Mesenchymal stem cell (in vitro differentiated cells and primary cell): ENCODE measurements around the gene ALDH3A2. TPM values are rescaled to one million over a fixed set of nuclear protein-coding genes. Genes with fewer than 3 reads are reported as not detected.

Experiments used
- DNase-seq: peaks from one replicate; pipeline ENCODE4 v3.0.0-alpha.2; 2013
- H2AFZ ChIP-seq: one replicate; pipeline ENCODE4 v1.6.1; 2013; ENCODE audit warnings: low read depth, mild to moderate bottlenecking, control low read depth, inconsistent platforms, low read length, moderate library complexity
- H2AK5ac ChIP-seq: 2 replicates; pipeline ENCODE4 v1.6.1; 2013; ENCODE audit warnings: low read length, moderate library complexity, mild to moderate bottlenecking, inconsistent platforms; ENCODE audit not compliant: severe bottlenecking
- H2BK120ac ChIP-seq: one replicate; pipeline ENCODE4 v1.6.1; 2013; ENCODE audit warnings: low read depth, mild to moderate bottlenecking, inconsistent platforms, low read length, moderate library complexity
- H2BK12ac ChIP-seq, 2 experiments: one replicate each; pipeline ENCODE4 v1.6.1; 2013; ENCODE audit warnings: inconsistent platforms in 2 of 2, low read length in 2 of 2, mild to moderate bottlenecking in 2 of 2, moderate library complexity in 2 of 2, control low read depth in 1 of 2
- H2BK15ac ChIP-seq: one replicate; pipeline ENCODE4 v1.6.1; 2013; ENCODE audit warnings: mild to moderate bottlenecking, low read depth, inconsistent platforms; ENCODE audit not compliant: poor library complexity, severe bottlenecking
- H2BK5ac ChIP-seq: 2 replicates; pipeline ENCODE4 v1.6.1; 2013; ENCODE audit warnings: low read depth, mild to moderate bottlenecking, low read length, control low read depth, inconsistent platforms; ENCODE audit not compliant: poor library complexity, severe bottlenecking
- H3K14ac ChIP-seq, 2 experiments: one replicate each; pipeline ENCODE4 v1.6.1; 2013; ENCODE audit warnings: inconsistent platforms in 2 of 2, low read length in 2 of 2, control low read depth in 1 of 2, mild to moderate bottlenecking in 1 of 2, moderate library complexity in 1 of 2
- H3K18ac ChIP-seq, 2 experiments: one replicate each; pipeline ENCODE4 v1.6.1; 2013; ENCODE audit warnings: inconsistent platforms in 2 of 2, low read length in 2 of 2, control low read depth in 1 of 2, low read depth in 1 of 2, mild to moderate bottlenecking in 1 of 2
- H3K23ac ChIP-seq, 2 experiments: one replicate each; pipeline ENCODE4 v1.6.1; 2013; ENCODE audit warnings: inconsistent platforms in 2 of 2, low read length in 2 of 2, mild to moderate bottlenecking in 2 of 2, moderate library complexity in 2 of 2, control low read depth in 1 of 2
- H3K27ac ChIP-seq: 2 replicates; pipeline ENCODE4 v1.5.1; 2013; ENCODE audit warnings: mild to moderate bottlenecking, moderate library complexity, low read length, control low read depth, inconsistent platforms; ENCODE audit not compliant: poor library complexity, severe bottlenecking
- H3K27me3 ChIP-seq, 2 experiments: 2 replicates each; pipeline versions ENCODE4 v1.6.1 to v1.7.0; 2013; ENCODE audit warnings: low read length in 2 of 2, mild to moderate bottlenecking in 2 of 2, moderate library complexity in 2 of 2, control low read depth in 1 of 2, inconsistent platforms in 1 of 2; ENCODE audit not compliant: control insufficient read depth in 1 of 2, insufficient read depth in 1 of 2
- H3K36me3 ChIP-seq, 2 experiments: 2 replicates each; pipeline versions ENCODE4 v1.6.1 to v1.7.0; 2013; ENCODE audit warnings: low read length in 2 of 2, control low read depth in 1 of 2, inconsistent platforms in 1 of 2, low read depth in 1 of 2, mild to moderate bottlenecking in 1 of 2; ENCODE audit not compliant: insufficient read depth in 2 of 2, control insufficient read depth in 1 of 2
- H3K4ac ChIP-seq, 2 experiments: one replicate each; pipeline ENCODE4 v1.6.1; 2013; ENCODE audit warnings: inconsistent platforms in 2 of 2, low read length in 2 of 2, mild to moderate bottlenecking in 2 of 2, moderate library complexity in 2 of 2, control low read depth in 1 of 2, low read depth in 1 of 2
- H3K4me1 ChIP-seq: 2 replicates; pipeline ENCODE4 v1.6.1; 2013; ENCODE audit warnings: low read depth, low read length, control low read depth; ENCODE audit not compliant: control insufficient read depth, insufficient read depth
- H3K4me2 ChIP-seq: 2 replicates; pipeline ENCODE4 v1.6.1; 2013; ENCODE audit warnings: low read length, mild to moderate bottlenecking, inconsistent platforms; ENCODE audit not compliant: poor library complexity, severe bottlenecking
- H3K4me3 ChIP-seq, 2 experiments: 2 replicates each; pipeline versions ENCODE4 v1.5.1 to v1.7.0; 2013; ENCODE audit warnings: low read length in 2 of 2, mild to moderate bottlenecking in 2 of 2, control low read depth in 1 of 2, low read depth in 1 of 2; ENCODE audit not compliant: insufficient read depth in 1 of 2
- H3K79me1 ChIP-seq: replicated peaks from 2 replicates; pipeline ENCODE4 v1.6.1; 2013; ENCODE audit warnings: mild to moderate bottlenecking, control low read depth, low read length, inconsistent platforms; ENCODE audit not compliant: poor library complexity, severe bottlenecking
- H3K9ac ChIP-seq: 2 replicates; pipeline ENCODE4 v1.7.0; 2013; ENCODE audit warnings: mild to moderate bottlenecking, low read length, moderate library complexity
- H3K9me3 ChIP-seq: 2 replicates; pipeline ENCODE4 v1.7.0; 2013; ENCODE audit warnings: mild to moderate bottlenecking, low read length; ENCODE audit not compliant: control insufficient read depth
- H4K8ac ChIP-seq: one replicate; pipeline ENCODE4 v1.6.1; 2013; ENCODE audit warnings: inconsistent platforms, mild to moderate bottlenecking, low read length, moderate library complexity
- H4K91ac ChIP-seq: one replicate; pipeline ENCODE4 v1.6.1; 2013; ENCODE audit warnings: mild to moderate bottlenecking, low read length, inconsistent platforms
- WGBS: methylation state at CpG from one replicate; pipeline ENCODE4 v1.1.7; 2013; ENCODE audit warnings: mixed read lengths; 5-methylcytosine and 5-hydroxymethylcytosine counted together
- small RNA-seq: library from polyadenylated mRNA; stranded (forward); fragments of <200 nt; extraction: miRNeasy Mini kit (QIAGEN cat#:217004); gene quantifications from one replicate; pipeline ENCODE3, GENCODE V24; 2013; ENCODE audit warnings: low read depth

The ALDH3A2 gene

DNA sequence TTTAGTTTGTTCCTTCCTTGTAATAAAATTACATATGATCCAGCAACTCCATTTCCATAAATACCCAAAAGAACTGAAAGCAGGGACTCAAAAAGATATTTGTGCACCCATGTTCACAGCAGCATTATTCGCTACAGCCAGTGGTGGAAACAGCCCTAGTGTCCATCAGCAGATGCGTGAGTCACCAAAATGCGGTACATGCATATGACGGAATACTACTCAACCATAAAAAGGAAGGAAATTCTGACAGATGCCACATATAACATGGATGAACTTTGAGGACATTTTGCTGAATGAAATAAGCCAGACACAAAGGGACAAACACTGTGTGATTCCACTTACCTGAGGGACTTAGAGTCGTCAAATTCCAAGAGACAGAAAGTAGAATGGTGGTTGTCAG is 76.9 kb downstream of the ALDH3A2 start:
- 95% methylated on average over 3 of the region's 5 CpGs for WGBS
- no peak overlapping the region for H3K18ac ChIP-seq
- H2AK5ac ChIP-seq, result no peak overlapping the region
- no peak overlapping the region for H3K4me3 ChIP-seq
- peaks cover 0 to 3% of the 10 kb centered on the region in 2 experiments for H3K36me3 ChIP-seq
- no peak overlapping the region for H3K4me2 ChIP-seq
- no peak overlapping the region for H4K91ac ChIP-seq
- DNase-seq, result no peak
- H3K27me3 ChIP-seq, result peaks cover 0 to 4% of the 10 kb centered on the region in 2 experiments
- no peak overlapping the region for H3K23ac ChIP-seq
- H3K79me1 ChIP-seq, result no peaks in the 10 kb centered on the region
- H2BK12ac ChIP-seq, result no peak overlapping the region
- H3K9me3 ChIP-seq, result no peaks in the 10 kb centered on the region
- no peak overlapping the region for H4K8ac ChIP-seq
- no peak overlapping the region for H2BK120ac ChIP-seq
- no peak overlapping the region for H2BK15ac ChIP-seq
- H3K27ac ChIP-seq, result no peak overlapping the region
- no peak overlapping the region for H3K4ac ChIP-seq
- no peak overlapping the region for H3K14ac ChIP-seq
- no peak overlapping the region for H2BK5ac ChIP-seq
- peaks cover 26% of the 10 kb centered on the region for H3K4me1 ChIP-seq
- no peak overlapping the region for H2AFZ ChIP-seq
- no peak overlapping the region for H3K9ac ChIP-seq

DNA sequence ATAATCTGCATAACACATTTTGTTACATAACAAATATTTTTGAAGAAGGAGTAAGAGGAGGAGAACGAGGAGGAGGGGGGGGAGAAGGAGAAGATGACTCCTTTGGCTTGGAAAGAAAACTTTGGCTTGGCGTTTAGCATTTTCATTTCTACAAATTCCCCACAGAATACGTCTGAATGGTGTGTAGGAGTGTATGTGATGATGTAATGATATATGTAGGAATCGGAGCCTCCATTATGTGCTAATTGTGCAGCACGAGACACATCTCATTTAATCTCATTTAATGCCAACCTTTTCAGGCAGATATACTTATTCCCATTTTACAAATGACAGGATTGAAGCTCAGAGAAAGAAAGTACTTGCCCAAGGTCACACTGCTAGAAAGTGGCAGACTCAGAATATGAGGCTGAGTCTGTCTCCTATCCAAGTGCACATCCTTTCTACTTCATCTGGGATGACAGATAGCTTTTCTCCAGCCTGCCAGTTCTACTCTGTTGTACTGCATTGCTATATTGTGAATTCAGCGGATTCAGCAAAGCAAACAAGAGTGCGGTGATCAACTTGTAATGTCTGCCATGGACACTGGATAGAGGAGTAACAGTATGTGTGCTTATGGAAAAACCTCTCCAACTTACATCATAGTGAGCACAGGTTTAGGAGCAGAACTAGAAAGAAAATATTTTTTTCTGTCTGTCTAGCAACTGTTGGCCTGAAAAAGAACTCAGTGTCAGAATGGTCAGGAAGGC is 78.3 kb downstream of the ALDH3A2 start:
- DNase-seq, result no peak
- Histone ChIP-seq H2BK5ac (no peak overlapping the region), H4K91ac (peak overlapping the region; percentile 76), H2AK5ac (no peak overlapping the region), H3K27ac (no peak overlapping the region), H3K14ac (no peak overlapping the region), H2BK120ac (no peak overlapping the region), H3K18ac (peak overlapping the region in 1 of 2 experiments; percentile 77), H3K4ac (peak overlapping the region in 1 of 2 experiments; percentile 60), H4K8ac (peak overlapping the region; percentile 67), H2BK15ac (no peak overlapping the region), H2BK12ac (peak overlapping the region in 1 of 2 experiments; percentile 30), H3K4me1 (peaks cover 17% of the 10 kb centered on the region), H2AFZ (no peak overlapping the region), H3K4me2 (no peak overlapping the region), H3K79me1 (no peaks in the 10 kb centered on the region), H3K9me3 (no peaks in the 10 kb centered on the region), H3K36me3 (peaks cover 0 to 3% of the 10 kb centered on the region in 2 experiments), H3K4me3 (no peak overlapping the region), H3K9ac (peak overlapping the region; percentile 85), H3K23ac (no peak overlapping the region), H3K27me3 (peaks cover 5 to 8% of the 10 kb centered on the region in 2 experiments)
- 86% methylated on average over 5 of the region's 7 CpGs for WGBS

Small RNA genes within 50 kb of the gene (small RNA-seq; reads per million reads assigned to genes)
- not detected for gene NMTRQ-TTG12-1
- not detected for gene RF00322
